ENCODE data around the gene CALML5. TPM values are rescaled to one million over a fixed set of nuclear protein-coding genes. Genes with fewer than 3 reads are reported as not detected.

Gene CALML5
- total RNA-seq: not detected in 2 replicates

GRCh38 chr10:5499493-5500140 lies at the start of gene CALML5:
TSS of gene CALML5 (minus strand) at chr10:5499570. CDS start at chr10:5499438, 132 bp downstream.

GRCh38 chr10:5524641-5525560 lies 25.5 kb upstream of the CALML5 start, which contains the start of gene CALML3:
TSS of gene CALML3 (plus strand) at chr10:5524961. CDS start at chr10:5525086, 125 bp downstream.

Other genes starting within 250 kb of the CALML5 start
- not detected in 2 replicates for gene UCN3, start 134.6 kb downstream of the CALML5 start, total RNA-seq
- gene TUBAL3, start 94.7 kb downstream of the CALML5 start, total RNA-seq: 1.1 and 1.3 TPM in 2 replicates
- 24.8 and 35.6 TPM in 2 replicates for gene NET1, start 87.0 kb downstream of the CALML5 start, total RNA-seq
- not detected in 2 replicates for gene CALML3, start 25.4 kb upstream of the CALML5 start, total RNA-seq
- gene ASB13, start 167.0 kb upstream of the CALML5 start, total RNA-seq: 7.8 and 8.8 TPM in 2 replicates
- gene TASOR2, start 185.3 kb upstream of the CALML5 start, total RNA-seq: 74.0 and 76.4 TPM in 2 replicates

Data from vein endothelial cell (primary cell).